ENCODE data around the gene MGRN1.

The MGRN1 gene

DNA sequence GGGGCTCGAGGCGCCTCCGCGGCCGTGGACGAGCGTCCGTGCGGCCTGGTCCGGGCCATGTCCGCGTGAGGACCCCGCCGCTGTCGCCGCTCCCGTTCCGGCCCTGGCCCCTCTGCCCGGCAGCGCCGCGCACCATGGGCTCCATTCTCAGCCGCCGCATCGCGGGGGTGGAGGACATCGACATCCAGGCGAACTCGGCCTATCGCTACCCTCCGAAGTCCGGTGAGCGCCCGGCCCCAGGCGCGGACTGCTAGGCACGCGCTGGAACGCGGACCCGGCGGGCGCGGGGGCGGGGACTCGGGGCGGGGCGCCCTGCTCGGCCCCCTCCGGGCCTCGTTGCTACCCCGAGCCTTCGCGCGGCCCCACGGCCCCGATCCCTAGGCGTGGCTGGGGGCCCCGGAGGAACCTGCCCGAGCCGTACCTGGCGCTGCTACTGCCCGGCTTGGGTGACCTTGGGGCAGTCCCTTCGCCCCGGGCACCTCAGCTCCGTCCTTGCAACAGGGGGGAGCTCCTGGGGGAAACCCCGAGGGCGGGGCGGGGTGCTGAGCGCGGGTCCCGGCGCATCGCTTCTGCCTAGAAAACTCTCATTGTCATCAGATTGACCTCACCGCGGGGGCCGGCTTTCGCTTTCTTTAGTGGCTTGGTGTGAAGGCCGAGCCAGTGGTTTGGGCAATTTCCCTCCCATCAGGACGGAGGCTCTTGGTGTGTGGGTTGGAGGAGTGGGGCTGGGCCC is 367 bp downstream of the MGRN1 start:
- DNase-seq (ENCODE audit: low read depth in 2 of 2): peak in 1 of 2 donors; percentile 50

DNA sequence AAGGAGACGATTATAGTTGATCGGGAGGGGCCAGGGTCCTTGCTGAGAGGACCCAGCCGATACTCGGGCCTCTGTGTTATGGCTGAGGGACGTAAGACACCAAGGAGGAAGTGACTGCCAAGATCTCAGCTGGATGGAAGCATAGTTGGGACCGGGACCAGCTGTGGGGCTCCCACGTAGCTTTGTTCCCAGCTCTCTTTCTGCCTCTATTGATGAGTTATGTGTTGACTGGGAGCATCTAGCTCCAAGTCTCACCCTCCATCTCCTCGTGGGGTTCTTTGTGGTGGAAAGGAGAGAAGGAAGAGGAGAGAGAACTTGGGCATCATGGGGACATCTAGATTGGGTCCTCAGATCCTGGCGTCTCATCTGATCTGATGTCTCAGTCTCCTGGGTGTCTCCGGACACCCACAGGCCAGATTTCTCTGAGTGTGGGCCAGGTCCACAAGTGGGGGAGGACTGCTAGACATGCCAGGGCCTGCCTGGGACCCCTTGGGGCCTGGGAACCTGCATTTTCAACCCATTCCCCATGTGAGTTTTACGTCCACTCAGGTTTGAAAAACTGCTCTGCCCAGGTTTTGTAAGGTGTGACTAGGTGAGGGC is 1.0 kb downstream of the MGRN1 start:
- DNase-seq (ENCODE audit: low read depth in 2 of 2): no peak

DNA sequence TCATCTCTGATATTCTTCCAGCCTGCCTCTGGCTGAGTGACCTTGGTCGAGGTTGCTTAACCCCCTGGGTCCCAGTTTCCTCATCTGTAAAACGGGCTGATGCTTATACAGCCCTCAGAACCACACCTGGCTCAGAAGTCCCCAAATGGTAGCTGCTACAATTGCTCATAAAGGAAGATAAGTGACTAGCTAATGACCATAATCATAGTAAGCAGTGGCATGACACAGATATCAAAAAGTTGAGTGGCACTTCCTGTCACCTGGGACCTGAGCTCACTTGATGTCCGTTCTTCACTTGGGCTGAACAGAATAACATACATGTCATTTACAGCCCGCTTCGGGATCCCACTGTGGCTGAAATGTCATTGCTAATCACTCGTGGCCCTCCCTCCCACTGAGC is 1.8 kb downstream of the MGRN1 start:
- DNase-seq (ENCODE audit: low read depth in 2 of 2): no peak

DNA sequence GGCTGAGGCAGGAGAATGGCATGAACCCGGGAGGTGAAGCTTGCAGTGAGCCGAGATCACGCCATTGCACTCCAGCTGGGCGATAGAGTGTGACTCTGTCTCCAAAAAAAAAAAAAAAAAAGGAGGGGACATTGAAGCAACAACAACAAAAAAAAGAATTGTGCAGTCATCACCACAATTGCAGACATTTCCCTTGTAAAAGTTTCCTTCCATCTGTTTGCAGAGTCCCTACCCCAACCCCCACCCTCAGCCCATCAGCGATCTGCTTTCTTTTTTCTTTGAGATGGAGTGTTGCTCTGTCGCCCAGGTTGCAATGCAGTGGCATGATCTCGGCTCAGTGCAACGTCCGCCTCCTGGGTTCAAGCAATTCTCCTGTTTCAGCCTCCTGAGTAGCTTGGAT is 3.7 kb downstream of the MGRN1 start:
- DNase-seq (ENCODE audit: low read depth in 2 of 2): no peak

DNA sequence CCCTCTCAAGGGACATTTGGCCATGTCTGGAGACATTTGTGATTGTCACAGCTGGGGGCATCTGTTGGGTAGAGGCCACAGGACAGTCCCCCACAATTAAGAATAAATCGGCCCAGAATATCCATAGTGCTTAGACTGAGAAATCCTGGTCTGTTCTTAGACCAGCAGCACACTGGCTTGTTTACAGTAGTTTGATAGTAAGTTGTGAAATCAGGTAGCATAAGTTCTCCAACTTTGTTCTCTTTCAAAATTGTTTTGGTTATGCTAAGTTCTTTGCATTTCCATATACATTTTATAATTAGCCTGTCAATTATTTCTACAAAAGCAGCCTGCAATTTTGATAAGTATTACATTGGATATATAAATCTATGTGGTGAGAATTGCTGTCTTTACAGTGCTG is 6.8 kb downstream of the MGRN1 start:
- no peak for DNase-seq (ENCODE audit: low read depth in 2 of 2)

DNA sequence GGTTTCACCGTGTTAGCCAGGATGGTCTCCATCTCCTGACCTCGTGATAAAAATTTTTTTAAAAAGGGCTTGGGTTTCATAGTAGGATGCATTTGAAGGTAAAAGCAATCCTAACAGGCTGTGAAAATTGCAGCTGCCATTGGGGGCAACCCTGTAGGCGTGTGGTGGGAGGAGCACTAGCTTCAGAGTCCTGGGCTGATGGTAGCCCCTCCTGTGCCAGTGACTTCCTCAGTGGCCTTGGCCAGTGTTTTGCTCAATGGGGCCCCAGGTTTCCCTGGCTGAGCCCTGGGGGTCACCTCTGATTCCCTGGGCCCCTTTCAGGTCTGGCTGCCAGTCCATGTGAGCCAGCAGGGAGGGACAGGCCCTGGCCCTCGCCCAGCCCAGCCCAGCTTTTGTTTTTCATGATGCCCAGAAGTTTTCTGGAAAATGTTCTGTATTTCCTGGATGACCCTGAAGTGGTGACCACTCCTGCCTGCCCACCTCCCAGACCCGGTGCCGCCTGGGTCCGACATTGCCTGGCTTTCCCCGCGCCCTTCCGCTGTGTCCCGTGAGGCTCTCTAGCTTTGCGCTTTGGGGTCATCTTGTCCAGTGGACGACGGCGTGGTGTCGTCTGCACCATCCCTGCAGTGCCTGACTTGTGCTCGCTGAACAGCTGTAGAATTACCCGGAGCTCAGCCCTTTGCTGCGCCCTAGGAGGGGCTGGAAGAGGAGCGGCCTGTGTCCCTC is 9.4 kb downstream of the MGRN1 start:
- DNase-seq (ENCODE audit: low read depth in 2 of 2): no peak

DNA sequence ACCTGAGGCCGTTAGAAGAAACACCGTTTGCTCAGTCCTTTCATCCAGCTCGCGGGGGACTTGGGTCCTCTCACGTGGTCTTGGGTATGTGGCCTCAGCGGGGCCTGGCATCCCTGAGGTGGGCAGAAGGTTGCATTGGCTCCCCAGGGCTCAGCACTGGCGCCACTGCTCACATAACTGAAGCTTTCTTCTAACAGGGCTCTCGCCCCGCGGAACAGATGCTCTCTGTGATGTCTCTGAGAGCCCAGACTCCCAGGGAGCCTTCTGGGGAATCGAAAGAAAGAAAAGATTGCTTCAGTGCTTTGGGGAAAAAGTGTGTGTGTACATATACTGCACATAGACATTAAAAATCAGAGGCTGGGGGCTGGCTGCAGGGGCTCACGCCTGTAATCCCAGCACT is 10.1 kb downstream of the MGRN1 start:
- DNase-seq (ENCODE audit: low read depth in 2 of 2): no peak

DNA sequence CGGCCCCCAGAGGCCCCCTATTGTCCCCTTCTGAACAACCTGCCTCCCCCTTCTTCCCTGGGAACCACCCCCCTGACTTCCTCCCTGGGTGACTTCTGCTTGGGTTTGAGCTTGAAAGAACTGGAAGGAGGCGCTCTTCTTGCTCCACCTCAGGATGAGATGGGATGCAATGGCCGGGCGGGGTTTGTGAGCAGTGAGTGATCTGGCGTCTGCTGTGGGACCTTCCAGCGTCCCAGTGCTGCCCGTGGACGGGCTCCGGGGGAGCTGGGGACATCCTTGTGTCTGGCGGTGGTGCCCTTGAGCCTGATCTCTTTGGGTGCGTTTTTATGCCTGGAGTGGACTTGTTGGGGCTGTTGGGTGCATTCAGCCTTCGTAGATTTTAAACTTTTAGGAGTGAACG is 11.6 kb downstream of the MGRN1 start:
- no peak for DNase-seq (ENCODE audit: low read depth in 2 of 2)

DNA sequence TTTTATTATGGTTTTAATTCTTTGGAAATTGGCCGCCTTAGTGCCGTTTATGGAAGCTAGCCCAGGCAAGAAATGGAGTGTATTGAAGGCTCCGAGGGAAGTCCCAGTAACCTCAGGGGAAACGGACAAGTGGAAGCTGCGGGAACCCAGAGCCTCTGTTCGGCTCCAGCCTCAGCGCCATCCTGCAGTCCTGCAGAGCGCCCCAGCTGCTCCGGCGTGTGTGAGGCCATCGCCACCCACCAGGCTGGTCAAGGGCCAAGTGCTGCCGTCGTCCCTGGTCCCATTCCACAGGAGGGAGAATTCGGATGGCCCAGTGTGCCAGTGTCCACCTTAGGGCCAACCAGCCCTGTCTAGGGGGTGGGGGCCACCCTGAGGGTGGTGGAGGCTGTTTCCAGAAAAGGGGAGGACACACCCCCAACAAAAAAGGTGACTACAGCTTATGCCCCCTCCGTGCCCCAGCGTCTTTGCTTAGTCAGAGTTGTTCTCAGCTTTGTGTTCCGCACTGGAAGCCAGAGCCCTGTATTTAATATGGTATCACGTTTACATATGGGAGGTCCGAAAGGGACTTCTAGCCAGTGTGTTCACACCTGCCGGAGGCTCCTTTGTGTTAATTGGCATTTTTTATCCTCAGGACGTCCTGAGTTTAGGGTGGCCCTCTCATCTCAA is 13.0 kb downstream of the MGRN1 start:
- no peak for DNase-seq (ENCODE audit: low read depth in 2 of 2)

DNA sequence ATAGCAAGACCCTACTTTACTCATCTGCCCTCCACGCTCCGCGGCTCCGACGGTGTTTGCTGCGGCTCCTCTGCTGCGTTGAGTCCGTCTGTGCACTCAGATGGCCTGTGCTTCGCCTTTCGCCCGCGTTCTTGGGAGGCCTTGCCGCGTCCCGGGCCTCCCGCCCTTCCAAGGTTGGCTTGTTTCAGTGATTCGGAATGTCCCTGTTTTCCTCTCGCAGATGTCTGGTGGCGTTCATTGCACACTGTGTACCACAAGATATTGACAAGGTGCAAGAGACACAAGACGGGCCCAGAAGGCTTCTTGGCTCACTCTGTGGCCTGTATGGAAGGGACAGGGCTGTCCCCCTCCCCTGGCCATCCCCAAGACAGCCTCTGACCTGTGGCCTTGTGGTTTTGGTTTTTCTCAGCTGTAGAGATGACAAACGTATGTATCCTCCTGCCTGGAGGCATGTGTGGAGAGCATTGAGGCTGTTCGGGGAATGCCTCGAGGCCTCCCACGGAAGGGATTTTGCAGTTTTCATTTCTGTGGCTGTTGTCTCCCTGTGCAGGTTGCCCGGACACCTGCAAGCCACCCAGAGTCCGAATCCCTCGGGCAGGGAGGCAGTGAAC is 15.4 kb downstream of the MGRN1 start:
- DNase-seq (ENCODE audit: low read depth in 2 of 2): no peak

DNA sequence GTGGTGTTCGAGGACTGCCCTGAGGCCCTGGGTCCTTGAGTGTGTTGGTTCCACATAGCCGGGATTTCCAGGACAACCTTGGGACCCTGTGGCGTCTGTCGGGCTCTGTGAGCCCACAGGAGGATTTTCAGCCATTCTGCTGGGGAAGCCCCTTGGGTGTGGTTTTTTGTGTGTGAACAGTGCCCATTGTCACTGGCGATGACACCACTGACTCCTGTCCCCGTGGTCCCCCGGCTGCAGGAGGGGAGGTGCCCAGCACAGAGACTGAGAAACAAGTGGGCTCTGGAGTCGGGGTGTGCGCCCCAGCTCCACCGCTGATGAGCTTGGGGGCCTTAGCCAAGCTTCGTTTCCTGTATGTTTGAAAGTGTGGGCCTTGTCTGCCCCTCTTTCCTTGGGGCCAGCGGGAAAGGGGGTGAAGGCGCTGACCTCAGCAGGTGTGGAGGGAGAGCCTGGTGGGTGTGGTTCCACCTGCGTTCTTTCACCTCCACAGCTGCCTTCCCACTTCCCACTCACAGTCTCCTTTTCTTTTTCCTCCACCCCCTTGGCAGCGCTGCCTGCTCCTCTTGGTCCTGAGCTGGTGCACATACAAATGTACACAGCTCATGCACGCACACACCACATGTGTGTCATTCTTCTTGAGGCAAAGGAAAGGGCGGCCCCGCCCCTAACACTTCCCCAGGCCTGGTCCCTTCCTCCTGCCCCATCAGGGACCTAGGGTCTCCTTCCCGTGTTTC is 16.1 kb downstream of the MGRN1 start:
- DNase-seq (ENCODE audit: low read depth in 2 of 2): no peak

DNA sequence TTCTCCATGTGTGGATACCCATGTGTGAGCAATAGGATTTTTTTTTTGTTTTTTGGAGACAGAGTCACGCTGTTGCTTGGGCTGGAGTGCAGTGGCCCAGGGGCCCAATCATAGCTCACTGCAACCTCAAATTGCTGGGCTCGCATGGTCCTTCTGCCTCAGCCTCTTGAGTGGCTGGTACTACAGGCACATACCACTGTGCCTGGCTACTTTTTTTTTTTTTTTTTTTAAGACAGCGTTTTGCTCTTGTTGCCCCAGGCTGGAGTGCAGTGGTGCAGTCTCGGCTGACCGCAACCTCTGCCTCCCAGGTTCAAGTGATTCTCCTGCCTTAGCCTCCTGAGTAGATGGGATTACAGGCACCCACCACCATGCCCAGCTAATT is 16.7 kb downstream of the MGRN1 start:
- DNase-seq (ENCODE audit: low read depth in 2 of 2): no peak

DNA sequence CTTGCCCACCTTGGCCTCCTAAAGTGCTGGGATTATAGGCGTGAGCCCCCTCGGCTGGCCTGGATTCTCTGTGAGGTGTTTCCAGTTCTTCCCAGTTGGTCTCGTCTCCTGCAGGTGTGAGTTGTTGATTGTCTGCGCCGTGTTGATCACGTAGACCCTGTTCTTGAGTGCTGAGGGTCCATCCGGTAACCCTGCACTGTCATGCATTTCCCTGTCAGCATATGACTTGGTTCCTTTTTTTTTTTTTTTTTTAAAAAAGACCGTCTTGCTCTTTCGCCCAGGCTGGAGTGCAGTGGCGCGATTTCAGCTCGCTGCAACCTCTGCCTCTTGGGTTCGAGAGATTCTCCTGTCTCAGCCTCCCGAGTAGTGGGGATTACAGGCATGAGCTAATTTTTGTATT is 17.3 kb downstream of the MGRN1 start:
- no peak for DNase-seq (ENCODE audit: low read depth in 2 of 2)

DNA sequence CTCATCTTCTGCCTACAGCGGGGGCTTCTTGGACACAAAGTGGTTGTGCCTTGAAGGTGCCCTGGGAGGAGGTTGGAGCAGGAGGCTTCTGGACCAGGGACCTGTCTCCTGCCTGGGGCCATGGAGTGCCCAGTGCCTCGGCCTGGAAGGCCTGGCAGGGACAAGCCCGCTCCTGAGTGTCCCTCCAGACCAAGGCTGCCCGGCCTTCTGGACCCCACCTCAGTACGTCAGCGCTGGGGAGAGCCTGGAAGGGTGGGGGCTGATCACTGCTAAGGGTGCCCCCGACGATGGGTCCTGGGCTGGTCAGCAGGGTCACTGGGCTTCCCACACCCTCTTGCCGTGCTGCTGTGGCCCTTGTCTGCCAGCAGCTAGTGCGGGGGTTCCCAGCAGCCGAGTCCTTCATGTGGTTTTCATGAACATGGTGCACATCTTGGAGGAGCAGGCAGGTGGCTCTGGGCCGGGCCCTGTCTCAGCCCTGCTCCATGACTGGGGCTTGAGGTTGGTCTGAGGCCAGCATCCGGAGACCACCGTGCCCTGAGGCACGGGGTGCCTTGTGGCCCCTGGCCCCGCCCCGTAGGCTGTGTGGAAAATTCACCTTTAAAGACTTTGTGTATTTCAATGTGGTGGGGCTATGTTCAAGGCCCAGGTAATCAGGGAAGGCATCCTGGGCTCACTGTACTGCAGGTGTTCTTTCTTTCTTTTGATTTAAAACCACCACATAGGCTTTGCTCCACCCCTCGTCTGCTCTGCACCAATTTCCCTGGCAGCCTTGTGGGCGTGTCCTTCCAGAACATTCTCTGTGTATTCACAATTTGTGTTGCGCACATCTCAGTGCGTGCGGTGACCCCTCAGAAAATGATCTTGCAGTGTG is 22.4 kb downstream of the MGRN1 start:
- DNase-seq (ENCODE audit: low read depth in 2 of 2): no peak

DNA sequence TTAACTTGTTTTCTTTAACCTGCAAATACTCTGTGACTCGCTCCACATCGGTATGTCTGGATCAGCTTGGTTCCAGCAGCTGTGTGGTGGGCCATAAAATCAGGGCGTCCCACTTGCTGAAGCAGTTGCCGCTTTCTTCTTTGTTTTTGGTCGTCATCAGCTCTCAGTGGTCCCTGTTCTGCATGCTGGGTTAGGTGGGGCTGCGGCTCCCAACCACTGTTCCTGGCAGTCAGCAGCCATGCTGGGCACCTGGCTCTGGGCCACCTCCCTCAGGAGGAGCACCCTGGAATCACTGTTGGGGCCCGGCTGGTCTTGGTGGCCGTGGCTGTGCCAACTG is 23.0 kb downstream of the MGRN1 start:
- DNase-seq (ENCODE audit: low read depth in 2 of 2): no peak

DNA sequence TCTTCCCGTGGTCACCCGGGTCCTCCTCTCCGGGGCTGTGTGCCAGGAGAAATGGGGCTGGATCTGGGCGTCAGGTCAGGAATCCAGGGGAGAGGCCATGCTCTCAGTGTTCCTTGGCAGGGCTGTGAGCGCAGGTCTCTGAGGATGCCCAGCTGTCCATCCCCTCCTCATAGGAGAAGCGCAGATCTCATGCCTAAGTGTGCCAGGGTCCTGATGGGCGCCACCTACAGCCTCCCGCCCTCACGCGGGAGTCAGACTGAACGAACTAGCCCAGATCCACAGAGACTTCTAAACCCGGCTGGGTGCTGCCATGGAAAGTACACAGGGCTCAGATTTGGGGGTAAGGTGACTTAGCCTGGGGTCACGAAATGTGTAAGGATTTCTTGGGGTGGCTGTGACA is 24.3 kb downstream of the MGRN1 start:
- DNase-seq (ENCODE audit: low read depth in 2 of 2): no peak

DNA sequence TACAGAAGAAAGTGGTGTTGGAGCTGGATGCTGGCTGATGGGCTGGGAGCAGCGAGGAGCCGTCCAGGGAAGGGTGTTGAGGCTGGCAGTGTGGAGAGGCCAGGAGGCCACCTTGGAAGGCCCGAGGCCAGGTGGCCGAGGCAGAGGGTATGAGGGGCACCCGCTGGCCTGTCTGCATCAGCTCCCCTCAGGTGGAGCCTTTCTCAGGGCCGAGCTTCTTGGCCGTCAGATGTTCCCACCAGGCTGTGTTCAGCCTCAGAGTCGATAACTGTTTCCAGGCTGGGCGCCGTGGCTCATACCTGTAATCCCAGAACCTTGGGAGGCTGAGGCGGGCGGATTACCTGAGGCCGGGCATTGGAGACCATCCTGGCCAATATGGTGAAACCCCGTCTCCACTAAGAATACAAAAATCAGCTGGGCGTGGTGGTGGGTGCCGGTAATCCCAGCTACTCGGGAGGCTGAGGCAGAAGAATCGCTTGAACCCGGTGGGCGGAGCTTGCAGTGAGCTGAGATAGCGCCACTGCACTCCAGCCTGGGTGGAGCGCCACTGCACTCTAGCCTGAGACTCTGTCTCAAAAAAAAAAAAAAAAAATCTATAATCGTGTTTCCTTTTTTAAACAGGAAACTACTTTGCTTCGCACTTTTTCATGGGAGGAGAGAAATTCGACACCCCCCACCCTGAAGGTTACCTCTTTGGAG is 25.3 kb downstream of the MGRN1 start:
- no peak for DNase-seq (ENCODE audit: low read depth in 2 of 2)

DNA sequence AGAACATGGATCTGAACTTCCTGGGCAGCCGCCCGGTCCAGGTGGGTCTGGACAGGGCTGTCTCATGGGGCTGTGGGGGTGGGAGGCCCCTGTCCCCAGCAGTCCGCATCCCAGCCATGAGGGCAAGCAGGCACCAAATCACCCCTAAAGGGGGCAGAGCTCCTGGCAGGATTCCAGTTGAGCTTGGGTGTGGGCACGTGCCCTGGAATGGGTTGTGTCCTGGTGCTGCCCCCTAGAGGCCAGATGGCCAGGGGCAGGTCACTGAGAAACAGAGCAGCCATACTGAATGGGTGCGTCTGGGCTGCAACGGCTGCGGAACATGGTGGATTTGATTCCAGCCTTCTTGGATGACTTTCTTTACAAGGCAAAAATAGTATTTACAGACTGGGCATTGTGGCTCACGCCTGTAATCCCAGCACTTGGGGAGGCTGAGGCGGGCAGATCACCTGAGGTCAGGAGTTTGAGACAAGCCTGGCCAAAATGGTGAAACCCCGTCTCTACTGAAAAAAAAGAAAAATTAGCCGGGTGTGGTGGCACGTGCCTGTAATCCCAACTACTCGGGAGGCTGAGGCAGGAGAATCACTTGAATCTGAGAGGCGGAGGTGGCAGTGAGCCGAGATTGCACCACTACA is 25.9 kb downstream of the MGRN1 start:
- peak; percentile 39 to 56 for DNase-seq (ENCODE audit: low read depth in 2 of 2)

DNA sequence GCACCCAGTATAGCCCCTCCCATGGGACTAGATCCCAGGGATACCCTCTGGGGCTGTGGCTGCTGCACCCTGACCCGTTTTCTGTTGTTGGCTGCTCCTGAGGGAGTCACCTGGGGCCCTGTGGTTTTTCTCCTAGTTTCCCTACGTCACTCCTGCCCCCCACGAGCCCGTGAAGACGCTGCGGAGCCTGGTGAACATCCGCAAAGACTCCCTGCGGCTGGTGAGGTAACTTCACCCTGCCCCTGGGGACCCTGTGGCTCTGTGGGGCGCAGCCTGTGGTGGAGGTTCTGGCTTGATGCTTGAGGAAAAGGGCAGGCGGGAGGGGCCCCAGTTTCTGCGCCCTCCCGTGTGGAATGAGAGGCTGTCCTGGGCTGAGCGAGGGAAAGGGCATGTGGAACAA is 27.2 kb downstream of the MGRN1 start:
- no peak for DNase-seq (ENCODE audit: low read depth in 2 of 2)

DNA sequence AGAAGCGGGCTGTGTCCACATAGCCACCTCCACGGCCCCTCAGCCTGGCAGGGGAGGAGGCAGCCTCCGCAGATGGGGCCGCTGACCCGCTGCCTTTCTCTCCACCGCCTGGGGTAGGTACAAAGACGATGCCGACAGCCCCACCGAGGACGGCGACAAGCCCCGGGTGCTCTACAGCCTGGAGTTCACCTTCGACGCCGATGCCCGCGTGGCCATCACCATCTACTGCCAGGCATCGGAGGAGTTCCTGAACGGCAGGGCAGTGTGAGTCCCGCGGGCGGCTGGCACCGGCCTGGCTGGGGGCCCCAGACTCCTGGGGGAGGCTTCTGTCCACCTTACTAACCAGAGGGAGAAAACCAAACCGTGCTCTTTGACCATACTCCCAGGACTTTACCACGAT is 27.9 kb downstream of the MGRN1 start:
- no peak for DNase-seq (ENCODE audit: low read depth in 2 of 2)
